Hematopoietic multipotent progenitor cell (in vitro differentiated cells): ENCODE results near the gene HOXA1. TPM values are rescaled to one million over a fixed set of nuclear protein-coding genes. Genes with fewer than 3 reads are reported as not detected.

Source experiments
- DNase-seq, 3 donors: peaks; one replicate each; pipeline ENCODE4 v3.0.0-alpha.2; 2011 to 2015; ENCODE audit warnings: low read depth in 2 of 3, low spot score in 2 of 3
- total RNA-seq: library from RNA; depleted of rRNA; stranded (reverse); fragments of >200 nt; gene quantifications from one replicate; pipeline ENCODE4 v1.2.3, GENCODE V29; 2012

The HOXA1 gene
- total RNA-seq, 1 donor, result 0.27 TPM

GRCh38 chr7:27094304-27095049 lies 1.3 kb downstream of the HOXA1 start:
- no peak for DNase-seq

GRCh38 chr7:27093184-27093895 lies 2.5 kb downstream of the HOXA1 start:
- no peak for DNase-seq

- DNase-seq, result no peak
Observed at GRCh38 chr7:27092819-27093110, 3.0 kb downstream of the HOXA1 start.

- no peak for DNase-seq
Observed at GRCh38 chr7:27091941-27092818, 3.6 kb downstream of the HOXA1 start.

- DNase-seq, result no peak
Observed at GRCh38 chr7:27091105-27091504, 4.7 kb downstream of the HOXA1 start.

- DNase-seq, result no peak
Observed at GRCh38 chr7:27088002-27088922, 7.5 kb downstream of the HOXA1 start.

GRCh38 chr7:27083646-27084045 lies 12.2 kb downstream of the HOXA1 start:
- DNase-seq, result no peak

- no peak for DNase-seq
Observed at GRCh38 chr7:27082171-27082570, 13.6 kb downstream of the HOXA1 start.

GRCh38 chr7:27080844-27081436 lies 14.9 kb downstream of the HOXA1 start:
- DNase-seq, result no peak

GRCh38 chr7:27079234-27079975 lies 16.4 kb downstream of the HOXA1 start:
- DNase-seq, result no peak

- no peak for DNase-seq
Observed at GRCh38 chr7:27078616-27079233, 17.1 kb downstream of the HOXA1 start.

- peak in 1 of 3 donors; percentile 71 for DNase-seq
Observed at GRCh38 chr7:27073076-27073475, 22.7 kb downstream of the HOXA1 start.

GRCh38 chr7:27071622-27072390 lies 24.0 kb downstream of the HOXA1 start:
- no peak for DNase-seq

- DNase-seq, result no peak
Observed at GRCh38 chr7:27068259-27068658, 27.5 kb downstream of the HOXA1 start.

GRCh38 chr7:27066148-27066547 lies 29.7 kb downstream of the HOXA1 start:
- no peak for DNase-seq

GRCh38 chr7:27065709-27066108 lies 30.1 kb downstream of the HOXA1 start:
- no peak for DNase-seq

- DNase-seq, result no peak
Observed at GRCh38 chr7:27064661-27065060, 31.1 kb downstream of the HOXA1 start.

- DNase-seq, result no peak
Observed at GRCh38 chr7:27064159-27064558, 31.6 kb downstream of the HOXA1 start.
